Heart right ventricle (tissue), 16 donors: ENCODE results near the gene TMPRSS9. TPM values are rescaled to one million over a fixed set of nuclear protein-coding genes. Genes with fewer than 3 reads are reported as not detected.

Experiments used
- ATAC-seq, 8 donors: fragments of 200-7000 bp; cut with Tn5 transposase; one replicate each; pipeline ENCODE4 v1.9.1; 2020; ENCODE audit warnings: mild to moderate bottlenecking in 8 of 8, moderate library complexity in 8 of 8, moderate number of reproducible peaks in 1 of 8
- DNase-seq, 2 donors: peaks; one replicate each; pipeline ENCODE4 v3.0.0-alpha.2; 2020
- H3K27ac ChIP-seq, 10 donors: fragments of 200-600 bp; sonication (generic) in 2 of 10; one replicate each; pipeline versions ENCODE4 v1.5.0 to v1.8.0; 2020 to 2022; ENCODE audit warnings: mild to moderate bottlenecking in 3 of 10
- H3K27me3 ChIP-seq, 7 donors: fragments of 200-600 bp; one replicate each; pipeline ENCODE4 v1.8.0; 2021 to 2022; ENCODE audit warnings: mild to moderate bottlenecking in 2 of 7
- H3K36me3 ChIP-seq, 9 donors: fragments of 200-600 bp; sonication (generic) in 1 of 9; one replicate each; pipeline versions ENCODE4 v1.5.0 to v1.8.0; 2020 to 2022; ENCODE audit warnings: mild to moderate bottlenecking in 2 of 9
- H3K4me1 ChIP-seq, 9 donors: fragments of 200-600 bp; sonication (generic) in 1 of 9; one replicate each; pipeline versions ENCODE4 v1.5.0 to v1.8.0; 2020 to 2022; ENCODE audit warnings: mild to moderate bottlenecking in 4 of 9
- H3K4me3 ChIP-seq, 10 donors: fragments of 200-600 bp; sonication (generic) in 2 of 10; one replicate each; pipeline versions ENCODE4 v1.5.0 to v1.8.0; 2020 to 2022; ENCODE audit warnings: mild to moderate bottlenecking in 7 of 10, moderate library complexity in 2 of 10
- H3K9me3 ChIP-seq, 11 donors: fragments of 200-600 bp in 10 of 11; sonication (generic) in 2 of 11; one replicate each; pipeline versions ENCODE4 v1.5.0 to v1.8.0; 2013 to 2022; ENCODE audit warnings: mild to moderate bottlenecking in 2 of 11, control low read depth in 1 of 11, moderate library complexity in 1 of 11
- CTCF ChIP-seq, 9 donors: fragments of 200-600 bp; sonication (generic) in 2 of 9; IDR thresholded peaks; one replicate each; pipeline versions ENCODE4 v1.5.0 to v1.8.0; 2021 to 2022; ENCODE audit warnings: antibody characterized with exemption in 9 of 9, mild to moderate bottlenecking in 5 of 9, moderate library complexity in 1 of 9
- WGBS, 2 donors: extraction: QIAGEN DNeasy Blood & Tissue Kit; methylation state at CpG; one replicate each; pipeline ENCODE4 v1.1.7; 2013; ENCODE audit warnings: inconsistent platforms in 1 of 2; 5-methylcytosine and 5-hydroxymethylcytosine counted together
- intact Hi-C, 10 donors: fragments of 100-400 bp; cut with DNase I; formaldehyde crosslinking; loops; one replicate each; pipeline versions ENCODE4 v1.11.1 to v1.14.2; 2022
- polyA plus RNA-seq, 2 donors: library from polyadenylated mRNA; stranded (reverse); fragments of 200-250 nt; gene quantifications; one replicate each; pipeline ENCODE4 v1.2.3, GENCODE V29; 2013
- total RNA-seq, 10 donors: library from RNA; stranded (reverse); fragmentation: NEBNext Ultra II Directional in 3 of 10; extraction: Animal tissue kit (Norgen Biotek cat#: 25700) in 3 of 10; gene quantifications; one replicate each; pipeline versions ENCODE4 v1.2.1 to v1.2.4, GENCODE V29; 2021 to 2023
- donor health status: Arrhythmogenic right ventricular cardiomyopathy.
- donor health status: ischemic (EF 13 %, LVEDD 7.1; RV severe dilation, severe dysfunction).
- donor health status: healthy with polysubstance abuse.
- donor health status: DM: no; HTN: yes; CAD: no.
- donor health status: DM: no; HTN: no; CAD: no.
- donor health status: ischemic (EF 25% LVEDD 6.9; RV normal size, moderate dysfunction).
- donor health status: ischemic (EF 25% LVEDD 5.7; RV mildly dilated, moderate dysfunction).
- donor health status: healthy.
- donor health status: DM: yes; HTN: yes; CAD: no.
- donor health status: Ischemic cardiomyopathy.
- donor health status: ischemic (EF 35%, LVEDD 5.7; RV mildly dilated, moderate dysfunction).
- donor health status: nonischemic (EF 11% LVEDD 7.7; RV severe dilation, severe dysfunction).
- donor health status: DM: yes; HTN: yes; CAD: no.
- donor health status: PGD.
- donor health status: ischemic (EF 29% LVEDD 5.4; RV normal size, mild dysfunction).
- donor health status: nonischemic (EF 23%, LVEDD 6.1; RV moderate dilation, normal function).

TMPRSS9 gene
- total and polyA plus RNA-seq, 12 donors, result 0.01 TPM; not detected in 11

- no peak for TF ChIP-seq CTCF (IDR thresholded peaks at IDR 0.05)
- DNase-seq (no peak), ATAC-seq (no peak)
- WGBS, 2 donors, result 83% methylated on average over 24 of the region's 24 CpGs
- Histone ChIP-seq H3K4me1 (peaks cover 0 to 5% (median 0%) of the 10 kb centered on the region in 9 donors), H3K4me3 (no peak overlapping the region), H3K9me3 (no peaks in the 10 kb centered on the region), H3K36me3 (peaks cover 0 to 72% (median 17%) of the 10 kb centered on the region in 9 donors), H3K27ac (no peak overlapping the region), H3K27me3 (no peaks in the 10 kb centered on the region)
- intact Hi-C loops, result no loop called here
These were observed 18.8 kb upstream of the TMPRSS9 start for GRCh38 chr19:2341244-2341751.

GRCh38 chr19:2341982-2342381, 18.1 kb upstream of the TMPRSS9 start:
- intact Hi-C loops, result no loop called here
- Histone ChIP-seq H3K4me1 (peaks cover 0 to 5% (median 0%) of the 10 kb centered on the region in 9 donors), H3K4me3 (no peak overlapping the region), H3K27ac (no peak overlapping the region), H3K27me3 (no peaks in the 10 kb centered on the region), H3K36me3 (peaks cover 0 to 79% (median 17%) of the 10 kb centered on the region in 9 donors), H3K9me3 (no peaks in the 10 kb centered on the region)
- 89 to 90% methylated on average over 15 of the region's 15 CpGs for WGBS, 2 donors
- ATAC-seq (no peak), DNase-seq (no peak)
- TF ChIP-seq CTCF (IDR thresholded peaks at IDR 0.05), result no peak

DNA sequence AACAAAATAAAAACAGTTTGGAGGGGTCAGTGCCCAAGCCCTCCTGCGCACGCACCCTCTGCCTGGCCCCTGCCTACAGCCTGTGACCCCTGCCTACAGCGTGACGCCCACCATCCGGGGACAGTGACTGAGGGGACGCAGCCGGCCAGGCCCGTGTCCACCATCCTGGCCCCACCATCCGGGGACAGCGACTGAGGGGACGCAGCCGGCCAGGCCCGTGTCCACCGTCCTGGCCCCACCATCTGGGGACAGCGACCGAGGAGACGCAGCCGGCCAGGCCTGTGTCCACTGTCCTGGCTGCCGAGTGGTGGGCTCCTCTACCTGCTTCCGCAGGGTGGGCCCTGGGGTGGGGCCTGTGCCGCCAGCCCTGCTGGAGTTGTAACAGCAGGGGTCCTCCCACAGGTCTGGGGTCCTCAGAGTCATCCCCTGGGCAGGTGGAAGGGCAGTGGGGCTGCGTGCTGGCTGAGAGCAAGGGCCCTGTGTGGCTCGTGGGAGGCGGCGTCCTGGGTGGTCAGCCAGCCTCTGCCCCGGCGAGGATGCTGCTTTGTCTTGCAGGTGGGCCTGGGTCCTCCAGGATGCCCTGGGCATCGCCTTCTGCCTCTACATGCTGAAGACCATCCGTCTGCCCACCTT, 17.3 kb upstream of the TMPRSS9 start:
- peaks cover 0 to 74% (median 17%) of the 10 kb centered on the region in 9 donors for H3K36me3 ChIP-seq
- DNase-seq (no peak), ATAC-seq (no peak)
- peaks cover 0 to 5% (median 0%) of the 10 kb centered on the region in 9 donors for H3K4me1 ChIP-seq
- no peaks in the 10 kb centered on the region for H3K9me3 ChIP-seq
- H3K4me3 ChIP-seq, result no peak overlapping the region
- no peak overlapping the region for H3K27ac ChIP-seq
- intact Hi-C loops, result no loop called here
- no peaks in the 10 kb centered on the region for H3K27me3 ChIP-seq
- WGBS, 2 donors, result 94 to 97% methylated on average over 29 of the region's 29 CpGs
- no peak for TF ChIP-seq CTCF (IDR thresholded peaks at IDR 0.05)

DNA sequence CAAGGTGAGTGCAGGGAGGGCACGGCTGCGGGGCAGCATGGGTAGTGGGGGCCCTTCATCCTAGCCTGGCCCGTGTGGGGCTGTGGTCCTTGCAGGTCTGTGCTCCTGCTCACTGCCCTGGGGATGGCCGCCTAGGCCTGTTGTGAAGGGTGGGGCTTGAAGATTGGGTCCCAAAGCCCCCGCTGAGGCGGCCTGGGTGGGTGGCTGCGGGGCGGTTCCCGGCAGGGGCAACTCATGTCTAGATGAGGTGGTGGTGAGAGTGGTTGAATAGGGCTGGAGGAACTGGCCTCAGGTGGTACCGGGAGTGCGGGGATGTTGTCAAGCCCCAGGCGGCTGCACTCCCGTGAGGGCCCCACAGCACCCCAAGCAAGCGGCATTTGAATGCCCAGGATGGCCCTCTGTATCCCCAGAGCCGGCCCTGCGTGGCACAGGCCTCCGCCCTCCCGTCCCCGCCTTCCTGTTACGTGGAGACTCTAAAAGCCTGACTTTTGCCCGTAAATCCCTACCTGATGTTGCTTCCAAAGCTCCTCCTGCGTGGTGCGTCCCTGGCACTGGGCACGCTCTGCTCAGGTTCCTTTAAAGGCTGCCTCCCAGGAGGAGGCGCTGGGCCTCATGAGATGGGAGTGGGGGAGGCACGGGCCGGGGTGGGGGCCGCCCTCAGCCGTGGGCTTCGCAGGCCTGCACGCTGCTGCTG, 16.6 kb upstream of the TMPRSS9 start:
- TF ChIP-seq CTCF (IDR thresholded peaks at IDR 0.05), result no peak

More for the DNA sequence above, 16.6 kb upstream of the TMPRSS9 start:
- DNase-seq, result no peak
- no peak overlapping the region for H3K27ac ChIP-seq
- H3K4me3 ChIP-seq, result no peak overlapping the region
- H3K9me3 ChIP-seq, result no peaks in the 10 kb centered on the region
- H3K27me3 ChIP-seq, result no peaks in the 10 kb centered on the region
- intact Hi-C loops, result no loop called here
- H3K4me1 ChIP-seq, result peaks cover 0 to 5% (median 0%) of the 10 kb centered on the region in 9 donors
- peaks cover 0 to 72% (median 17%) of the 10 kb centered on the region in 9 donors for H3K36me3 ChIP-seq
- WGBS, 2 donors, result 96 to 97% methylated on average over 28 to 31 of the region's 31 CpGs
- ATAC-seq, result peak in 1 of 8 donors; percentile 18
